ENCODE data around the gene WDR91.

The WDR91 gene

GRCh38 chr7:135207406-135208101, 3.8 kb downstream of the WDR91 start:
- Histone ChIP-seq H3K9ac (ENCODE audit: low read depth, low read length) (no peak overlapping the region), H3K9me3 (ENCODE audit: insufficient read depth, low read depth, low read length) (no peaks in the 10 kb centered on the region), H3K27ac (ENCODE audit: low read depth, low read length) (no peak overlapping the region), H3K4me1 (ENCODE audit: insufficient read depth, low read length) (no peaks in the 10 kb centered on the region), H3K27me3 (ENCODE audit: insufficient read depth, low read length) (peaks cover 9% of the 10 kb centered on the region), H3K4me3 (ENCODE audit: low read length) (no peak overlapping the region), H3K36me3 (ENCODE audit: insufficient read depth, low read length) (peaks cover 10% of the 10 kb centered on the region)
- 92% methylated on average over 8 of the region's 8 CpGs for WGBS

- H3K9ac ChIP-seq (ENCODE audit: low read depth, low read length): no peak overlapping the region
- peaks cover 10% of the 10 kb centered on the region for H3K36me3 ChIP-seq (ENCODE audit: insufficient read depth, low read length)
- no peak overlapping the region for H3K4me3 ChIP-seq (ENCODE audit: low read length)
- no peaks in the 10 kb centered on the region for H3K4me1 ChIP-seq (ENCODE audit: insufficient read depth, low read length)
- WGBS: 95% methylated on average over 7 of the region's 7 CpGs
- H3K9me3 ChIP-seq (ENCODE audit: insufficient read depth, low read depth, low read length): no peaks in the 10 kb centered on the region
- peaks cover 9% of the 10 kb centered on the region for H3K27me3 ChIP-seq (ENCODE audit: insufficient read depth, low read length)
- H3K27ac ChIP-seq (ENCODE audit: low read depth, low read length): no peak overlapping the region
Observed at GRCh38 chr7:135206941-135207391, 4.4 kb downstream of the WDR91 start.

- Histone ChIP-seq H3K4me1 (ENCODE audit: insufficient read depth, low read length) (no peaks in the 10 kb centered on the region), H3K9me3 (ENCODE audit: insufficient read depth, low read depth, low read length) (no peaks in the 10 kb centered on the region), H3K9ac (ENCODE audit: low read depth, low read length) (no peak overlapping the region), H3K27ac (ENCODE audit: low read depth, low read length) (no peak overlapping the region), H3K27me3 (ENCODE audit: insufficient read depth, low read length) (peaks cover 7% of the 10 kb centered on the region), H3K4me3 (ENCODE audit: low read length) (no peak overlapping the region), H3K36me3 (ENCODE audit: insufficient read depth, low read length) (peaks cover 10% of the 10 kb centered on the region)
- 97% methylated on average over 8 of the region's 8 CpGs for WGBS
Observed at GRCh38 chr7:135205850-135206249, 5.5 kb downstream of the WDR91 start.

GRCh38 chr7:135204876-135205275, 6.5 kb downstream of the WDR91 start:
- Histone ChIP-seq H3K36me3 (ENCODE audit: insufficient read depth, low read length) (peaks cover 10% of the 10 kb centered on the region), H3K4me1 (ENCODE audit: insufficient read depth, low read length) (0 out of 2 replicates have a peak, but pooled peaks cover 5% of the 10 kb centered on the region), H3K4me3 (ENCODE audit: low read length) (no peak overlapping the region), H3K27ac (ENCODE audit: low read depth, low read length) (no peak overlapping the region), H3K27me3 (ENCODE audit: insufficient read depth, low read length) (no peaks in the 10 kb centered on the region), H3K9ac (ENCODE audit: low read depth, low read length) (no peak overlapping the region), H3K9me3 (ENCODE audit: insufficient read depth, low read depth, low read length) (no peaks in the 10 kb centered on the region)
- WGBS: 94% methylated on average over 5 of the region's 5 CpGs

GRCh38 chr7:135204341-135204749, 7.0 kb downstream of the WDR91 start:
- H3K9ac ChIP-seq (ENCODE audit: low read depth, low read length): no peak overlapping the region
- 93% methylated on average over 6 of the region's 6 CpGs for WGBS
- no peak overlapping the region for H3K27ac ChIP-seq (ENCODE audit: low read depth, low read length)
- no peaks in the 10 kb centered on the region for H3K27me3 ChIP-seq (ENCODE audit: insufficient read depth, low read length)
- H3K4me1 ChIP-seq (ENCODE audit: insufficient read depth, low read length): peaks cover 10% of the 10 kb centered on the region; the same call in 1 of the 2 replicates
- H3K4me3 ChIP-seq (ENCODE audit: low read length): no peak overlapping the region
- no peaks in the 10 kb centered on the region for H3K9me3 ChIP-seq (ENCODE audit: insufficient read depth, low read depth, low read length)
- H3K36me3 ChIP-seq (ENCODE audit: insufficient read depth, low read length): peaks cover 10% of the 10 kb centered on the region

- Histone ChIP-seq H3K27me3 (ENCODE audit: insufficient read depth, low read length) (no peaks in the 10 kb centered on the region), H3K4me3 (ENCODE audit: low read length) (no peak overlapping the region), H3K4me1 (ENCODE audit: insufficient read depth, low read length) (peaks cover 12% of the 10 kb centered on the region; the same call in 1 of the 2 replicates), H3K9ac (ENCODE audit: low read depth, low read length) (no peak overlapping the region), H3K27ac (ENCODE audit: low read depth, low read length) (no peak overlapping the region), H3K9me3 (ENCODE audit: insufficient read depth, low read depth, low read length) (no peaks in the 10 kb centered on the region), H3K36me3 (ENCODE audit: insufficient read depth, low read length) (peaks cover 21% of the 10 kb centered on the region)
- 94% methylated on average over 2 of the region's 2 CpGs for WGBS
Observed at GRCh38 chr7:135201350-135201749, 10.0 kb downstream of the WDR91 start.

GRCh38 chr7:135200821-135201331, 10.4 kb downstream of the WDR91 start:
- Histone ChIP-seq H3K27ac (ENCODE audit: low read depth, low read length) (no peak overlapping the region), H3K4me3 (ENCODE audit: low read length) (no peak overlapping the region), H3K4me1 (ENCODE audit: insufficient read depth, low read length) (peaks cover 12% of the 10 kb centered on the region; the same call in 1 of the 2 replicates), H3K9me3 (ENCODE audit: insufficient read depth, low read depth, low read length) (no peaks in the 10 kb centered on the region), H3K27me3 (ENCODE audit: insufficient read depth, low read length) (no peaks in the 10 kb centered on the region), H3K9ac (ENCODE audit: low read depth, low read length) (no peak overlapping the region), H3K36me3 (ENCODE audit: insufficient read depth, low read length) (peaks cover 23% of the 10 kb centered on the region)
- WGBS: 95% methylated on average over 2 of the region's 3 CpGs

DNA sequence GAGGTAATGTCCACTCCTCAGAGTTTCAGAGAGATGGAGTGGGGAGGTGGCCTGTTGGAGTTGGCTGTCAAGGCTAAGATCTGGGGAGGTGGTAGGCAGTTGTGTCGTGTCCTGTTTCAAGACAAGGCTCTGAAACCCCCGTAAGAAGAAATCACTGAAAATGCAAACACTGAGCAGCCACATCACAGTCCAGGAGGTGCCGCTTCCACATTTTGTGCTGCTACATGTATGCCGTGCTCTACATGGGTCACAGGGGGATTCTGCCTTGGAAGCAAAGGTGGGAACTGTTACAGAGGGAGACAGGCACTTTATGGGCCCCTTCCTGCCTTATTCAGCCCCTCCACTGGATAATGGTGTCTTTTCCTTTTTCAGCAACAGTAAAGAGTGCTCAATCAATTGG, 11.9 kb downstream of the WDR91 start:
- 90% methylated on average over 4 of the region's 4 CpGs for WGBS
- Histone ChIP-seq H3K4me3 (ENCODE audit: low read length) (no peak overlapping the region), H3K4me1 (ENCODE audit: insufficient read depth, low read length) (peaks cover 12% of the 10 kb centered on the region; the same call in 1 of the 2 replicates), H3K9ac (ENCODE audit: low read depth, low read length) (no peak overlapping the region), H3K36me3 (ENCODE audit: insufficient read depth, low read length) (peaks cover 18% of the 10 kb centered on the region), H3K27ac (ENCODE audit: low read depth, low read length) (no peak overlapping the region), H3K27me3 (ENCODE audit: insufficient read depth, low read length) (no peaks in the 10 kb centered on the region), H3K9me3 (ENCODE audit: insufficient read depth, low read depth, low read length) (no peaks in the 10 kb centered on the region)

- WGBS: 96% methylated on average over 15 of the region's 15 CpGs
- Histone ChIP-seq H3K27ac (ENCODE audit: low read depth, low read length) (no peak overlapping the region), H3K4me3 (ENCODE audit: low read length) (no peak overlapping the region), H3K27me3 (ENCODE audit: insufficient read depth, low read length) (no peaks in the 10 kb centered on the region), H3K36me3 (ENCODE audit: insufficient read depth, low read length) (peaks cover 15% of the 10 kb centered on the region), H3K9ac (ENCODE audit: low read depth, low read length) (no peak overlapping the region), H3K9me3 (ENCODE audit: insufficient read depth, low read depth, low read length) (no peaks in the 10 kb centered on the region), H3K4me1 (ENCODE audit: insufficient read depth, low read length) (peaks cover 12% of the 10 kb centered on the region; the same call in 1 of the 2 replicates)
Observed at GRCh38 chr7:135197906-135198655, 13.2 kb downstream of the WDR91 start.

GRCh38 chr7:135197343-135197742, 14.0 kb downstream of the WDR91 start:
- Histone ChIP-seq H3K4me3 (ENCODE audit: low read length) (no peak overlapping the region), H3K27me3 (ENCODE audit: insufficient read depth, low read length) (no peaks in the 10 kb centered on the region), H3K36me3 (ENCODE audit: insufficient read depth, low read length) (peaks cover 17% of the 10 kb centered on the region; the same call in 1 of the 2 replicates), H3K27ac (ENCODE audit: low read depth, low read length) (no peak overlapping the region), H3K4me1 (ENCODE audit: insufficient read depth, low read length) (peaks cover 12% of the 10 kb centered on the region; the same call in 1 of the 2 replicates), H3K9me3 (ENCODE audit: insufficient read depth, low read depth, low read length) (no peaks in the 10 kb centered on the region), H3K9ac (ENCODE audit: low read depth, low read length) (no peak overlapping the region)
- WGBS: 97% methylated on average over 2 of the region's 2 CpGs

DNA sequence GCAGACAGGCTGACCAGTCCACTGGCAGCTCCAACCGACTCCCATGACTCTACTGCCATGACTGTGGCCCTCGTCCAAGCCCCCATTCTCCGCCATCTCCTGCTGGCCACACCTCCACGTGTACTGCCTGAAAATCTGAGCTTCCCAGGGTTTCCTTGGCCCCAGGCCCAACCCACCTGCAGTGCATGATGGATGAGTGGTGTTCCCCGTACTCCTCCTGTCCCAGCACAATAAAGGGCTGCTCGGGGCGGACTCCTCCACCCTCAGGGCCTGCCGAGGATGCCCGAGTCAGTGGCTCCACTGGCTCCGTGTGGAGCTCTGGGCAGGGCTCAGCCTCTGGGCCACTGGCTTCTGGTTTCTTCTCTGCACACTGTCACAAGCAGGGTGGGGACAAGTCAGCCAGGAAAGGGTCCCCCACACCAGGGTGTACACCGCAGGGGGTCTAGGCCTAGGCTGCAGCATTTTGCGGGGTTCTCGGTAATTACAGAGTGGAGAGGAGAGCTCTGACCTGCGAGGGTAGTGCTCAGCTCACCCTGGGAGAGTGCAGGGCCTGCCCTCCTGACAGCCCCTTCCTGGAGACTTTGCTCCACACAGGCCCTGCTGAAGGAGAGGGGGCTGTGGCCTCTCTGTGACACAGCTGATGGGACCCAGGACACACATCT, 15.2 kb downstream of the WDR91 start:
- 95% methylated on average over 14 of the region's 14 CpGs for WGBS
- H3K4me3 ChIP-seq (ENCODE audit: low read length): no peak overlapping the region
- no peaks in the 10 kb centered on the region for H3K27me3 ChIP-seq (ENCODE audit: insufficient read depth, low read length)
- no peaks in the 10 kb centered on the region for H3K9me3 ChIP-seq (ENCODE audit: insufficient read depth, low read depth, low read length)
- peaks cover 17% of the 10 kb centered on the region; the same call in 1 of the 2 replicates for H3K36me3 ChIP-seq (ENCODE audit: insufficient read depth, low read length)
- peaks cover 12% of the 10 kb centered on the region; the same call in 1 of the 2 replicates for H3K4me1 ChIP-seq (ENCODE audit: insufficient read depth, low read length)
- H3K27ac ChIP-seq (ENCODE audit: low read depth, low read length): no peak overlapping the region
- no peak overlapping the region for H3K9ac ChIP-seq (ENCODE audit: low read depth, low read length)

Data from HUES64 (cell line).